Stimulated activated naive B cell treated with anti-CD40 and anti-IgM and Interleukin-4, amounts not matched to agents 10 μg/mL and 1 μg/mL and 100 μg/mL, for 72 hours (primary cell): ENCODE results near the gene MMEL1.
"Not testable (repeated sequence)": the region's sequence is repeated elsewhere in the genome, so short reads cannot be mapped to it uniquely, and the experiment has no call there.

Experiments used
- ATAC-seq, 2 donors: fragments of 150-1000 bp; cut with Tn5 transposase; replicated peaks; 2 replicates each; pipeline ENCODE4 v1.10.0; 2021; ENCODE audit warnings: moderate library complexity in 1 of 2
- DNase-seq: peaks from one replicate; pipeline ENCODE4 v3.0.0; 2021
- H3K27ac Mint-ChIP-seq: one replicate; pipeline ENCODE4 v1.8.0; 2022; ENCODE audit warnings: mild to moderate bottlenecking, mixed read lengths
- H3K27me3 Mint-ChIP-seq, 2 donors: one replicate each; pipeline ENCODE4 v1.8.0; 2022; ENCODE audit warnings: mixed read lengths in 2 of 2
- H3K36me3 Mint-ChIP-seq, 2 donors: one replicate each; pipeline ENCODE4 v1.8.0; 2022; ENCODE audit warnings: mixed read lengths in 2 of 2, mild to moderate bottlenecking in 1 of 2
- H3K4me1 Mint-ChIP-seq, 2 donors: one replicate each; pipeline ENCODE4 v1.8.0; 2022; ENCODE audit warnings: mixed read lengths in 2 of 2, mild to moderate bottlenecking in 1 of 2
- H3K4me3 Mint-ChIP-seq, 2 donors: one replicate each; pipeline ENCODE4 v1.8.0; 2022; ENCODE audit warnings: mild to moderate bottlenecking in 2 of 2, mixed read lengths in 2 of 2, moderate library complexity in 1 of 2
- H3K9me3 Mint-ChIP-seq, 2 donors: one replicate each; pipeline ENCODE4 v1.8.0; 2022; ENCODE audit warnings: mixed read lengths in 2 of 2, mild to moderate bottlenecking in 1 of 2

The MMEL1 gene

DNA sequence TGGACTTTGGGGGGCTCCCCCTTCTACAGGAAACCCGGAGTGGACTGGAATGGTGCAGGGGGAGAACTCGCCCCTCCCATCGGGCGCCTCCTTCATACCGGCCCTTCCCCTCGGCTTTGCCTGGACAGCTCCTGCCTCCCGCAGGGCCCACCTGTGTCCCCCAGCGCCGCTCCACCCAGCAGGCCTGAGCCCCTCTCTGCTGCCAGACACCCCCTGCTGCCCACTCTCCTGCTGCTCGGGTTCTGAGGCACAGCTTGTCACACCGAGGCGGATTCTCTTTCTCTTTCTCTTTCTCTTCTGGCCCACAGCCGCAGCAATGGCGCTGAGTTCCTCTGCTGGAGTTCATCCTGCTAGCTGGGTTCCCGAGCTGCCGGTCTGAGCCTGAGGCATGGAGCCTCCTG lies 76.5 kb downstream of the MMEL1 start, which contains the start of gene TNFRSF14:
TNFRSF14 (plus strand) TSS at position 95 of the 401 bp plus-strand sequence; CDS start at position 389, 294 bp downstream.
- peak; percentile 59 to 61 for ATAC-seq
- Mint-ChIP-seq H3K9me3 (no peaks in the 10 kb centered on the region), H3K4me1 (peaks cover 53 to 82% of the 10 kb centered on the region in 2 donors), H3K4me3 (peak within 1 kb of the TSS; percentile 99 to 100), H3K27ac (peak within 1 kb of the TSS; percentile 98), H3K27me3 (no peaks in the 10 kb centered on the region), H3K36me3 (peaks cover 56 to 62% of the 10 kb centered on the region in 2 donors)
- no peak for DNase-seq

- Mint-ChIP-seq H3K36me3 (peaks cover 56 to 61% of the 10 kb centered on the region in 2 donors), H3K27me3 (no peaks in the 10 kb centered on the region), H3K27ac (peak overlapping the region; percentile 98), H3K9me3 (no peaks in the 10 kb centered on the region), H3K4me3 (peak overlapping the region; percentile 99 to 100), H3K4me1 (peaks cover 54 to 82% of the 10 kb centered on the region in 2 donors)
- DNase-seq = peak; percentile 96
- peak; percentile 77 for ATAC-seq
Measured at GRCh38 chr1:2555634-2556276, 77.1 kb downstream of the MMEL1 start.

- ATAC-seq (peak; percentile 20 to 26), DNase-seq (peak; percentile 61)
- no peaks in the 10 kb centered on the region for H3K27me3 Mint-ChIP-seq
- H3K36me3 Mint-ChIP-seq = peaks cover 51 to 58% of the 10 kb centered on the region in 2 donors
- no peaks in the 10 kb centered on the region for H3K9me3 Mint-ChIP-seq
- peaks cover 50 to 82% of the 10 kb centered on the region in 2 donors for H3K4me1 Mint-ChIP-seq
- peak overlapping the region; percentile 99 to 100 for H3K4me3 Mint-ChIP-seq
- H3K27ac Mint-ChIP-seq = peak overlapping the region; percentile 98
Measured at GRCh38 chr1:2554621-2555387, 78.0 kb downstream of the MMEL1 start.

GRCh38 chr1:2553871-2554620 lies 78.8 kb downstream of the MMEL1 start:
- peak overlapping the region; percentile 99 to 100 for H3K4me3 Mint-ChIP-seq

GRCh38 chr1:2553076-2553475 lies 79.7 kb downstream of the MMEL1 start:
- H3K27me3 Mint-ChIP-seq, H3K9me3 Mint-ChIP-seq, DNase-seq, H3K27ac Mint-ChIP-seq, ATAC-seq, H3K4me3 Mint-ChIP-seq: not testable (repeated sequence)
- Mint-ChIP-seq H3K36me3 (peaks cover 38 to 48% of the 10 kb centered on the region in 2 donors), H3K4me1 (peaks cover 41 to 82% of the 10 kb centered on the region in 2 donors)

More at GRCh38 chr1:2553871-2554620, 78.8 kb downstream of the MMEL1 start:
- H3K4me1 Mint-ChIP-seq = peaks cover 49 to 82% of the 10 kb centered on the region in 2 donors
- no peak for ATAC-seq
- H3K36me3 Mint-ChIP-seq = peaks cover 46 to 57% of the 10 kb centered on the region in 2 donors
- peak overlapping the region; percentile 98 for H3K27ac Mint-ChIP-seq
- no peak for DNase-seq
- no peaks in the 10 kb centered on the region for H3K27me3 Mint-ChIP-seq
- no peaks in the 10 kb centered on the region for H3K9me3 Mint-ChIP-seq

GRCh38 chr1:2552189-2552588 lies 80.6 kb downstream of the MMEL1 start:
- Mint-ChIP-seq H3K4me1 (peaks cover 40 to 81% of the 10 kb centered on the region in 2 donors), H3K4me3 (no peak overlapping the region), H3K27ac (no peak overlapping the region), H3K36me3 (peaks cover 29 to 40% of the 10 kb centered on the region in 2 donors), H3K27me3 (no peaks in the 10 kb centered on the region), H3K9me3 (no peaks in the 10 kb centered on the region)
- ATAC-seq = no peak
- no peak for DNase-seq

- DNase-seq, H3K27me3 Mint-ChIP-seq, H3K4me3 Mint-ChIP-seq, H3K9me3 Mint-ChIP-seq, ATAC-seq: not testable (repeated sequence)
- H3K36me3 Mint-ChIP-seq = peaks cover 22 to 37% of the 10 kb centered on the region in 2 donors
- peaks cover 41 to 81% of the 10 kb centered on the region in 2 donors for H3K4me1 Mint-ChIP-seq
- peak overlapping the region; percentile 83 for H3K27ac Mint-ChIP-seq
Measured at GRCh38 chr1:2551544-2551943, 81.3 kb downstream of the MMEL1 start.

DNA sequence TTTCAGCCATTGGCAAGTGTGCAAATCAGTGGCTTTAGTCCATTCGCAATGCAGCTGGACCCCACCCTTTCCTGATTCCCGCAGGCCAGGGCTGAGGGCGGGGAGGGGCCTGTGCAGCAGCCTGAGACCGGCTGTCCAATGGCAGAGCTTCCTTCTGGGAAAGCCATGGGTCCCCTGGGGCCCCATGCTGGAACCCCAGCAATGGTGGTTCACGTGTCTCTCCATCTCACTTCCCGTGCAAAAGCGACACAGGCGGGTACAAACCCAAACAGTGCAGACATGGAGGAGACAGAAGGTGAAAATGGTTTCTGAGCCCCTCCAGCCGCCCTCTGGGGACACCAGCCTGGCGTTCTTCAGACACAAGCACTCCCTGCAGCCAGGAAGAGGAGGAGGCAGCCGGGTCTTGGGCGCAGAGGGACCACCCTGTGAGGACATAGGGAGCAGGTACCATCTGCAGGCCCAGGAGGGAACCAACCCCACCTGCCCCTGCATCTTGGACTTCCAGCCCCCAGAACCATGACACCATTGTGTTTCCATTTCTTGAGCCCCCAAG lies 82.4 kb downstream of the MMEL1 start:
- ATAC-seq, DNase-seq, H3K27me3 Mint-ChIP-seq, H3K9me3 Mint-ChIP-seq: not testable (repeated sequence)
- H3K4me1 Mint-ChIP-seq = peaks cover 39 to 77% of the 10 kb centered on the region in 2 donors
- H3K36me3 Mint-ChIP-seq = peaks cover 15 to 30% of the 10 kb centered on the region in 2 donors
- H3K27ac Mint-ChIP-seq = peak overlapping the region; percentile 92
- H3K4me3 Mint-ChIP-seq = peak overlapping the region; percentile 25 to 96

DNA sequence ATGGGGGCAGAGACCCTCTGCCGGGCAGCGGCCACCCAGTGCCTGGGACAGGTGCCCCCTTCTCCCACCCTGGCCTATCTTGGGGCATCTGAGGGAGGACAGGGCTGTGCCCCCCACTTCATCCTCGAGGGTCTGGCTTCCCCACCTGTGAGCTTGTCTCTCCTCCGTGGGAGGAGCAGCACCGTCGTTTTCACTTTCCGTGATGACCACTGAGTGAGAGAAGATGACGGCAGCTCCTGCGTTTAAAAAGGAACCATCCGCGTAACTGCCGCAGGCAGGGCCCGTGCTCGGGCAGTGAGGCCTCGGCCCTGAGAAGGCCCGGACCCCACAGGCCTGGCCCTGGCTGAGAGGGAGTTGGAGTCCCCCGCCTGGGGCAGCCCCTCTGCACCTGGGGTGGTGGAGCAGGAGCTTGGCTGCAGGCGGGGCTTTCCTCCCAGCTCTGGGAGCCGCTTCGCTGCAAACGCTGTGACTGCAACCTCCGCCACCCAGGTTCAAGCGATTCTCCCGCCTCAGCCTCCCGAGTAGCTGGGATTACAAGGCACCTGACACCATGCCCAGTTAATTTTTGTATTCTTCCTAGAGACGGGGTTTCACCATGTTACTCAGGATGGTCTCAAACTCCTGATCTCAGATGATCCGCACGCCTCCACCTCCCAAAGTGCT lies 83.3 kb downstream of the MMEL1 start:
- not testable (repeated sequence) for DNase-seq, H3K9me3 Mint-ChIP-seq, ATAC-seq, H3K27me3 Mint-ChIP-seq
- Mint-ChIP-seq H3K4me3 (peak overlapping the region; percentile 65 to 96), H3K27ac (peak overlapping the region; percentile 92), H3K36me3 (peaks cover 15 to 27% of the 10 kb centered on the region in 2 donors), H3K4me1 (peaks cover 30 to 77% of the 10 kb centered on the region in 2 donors)

DNA sequence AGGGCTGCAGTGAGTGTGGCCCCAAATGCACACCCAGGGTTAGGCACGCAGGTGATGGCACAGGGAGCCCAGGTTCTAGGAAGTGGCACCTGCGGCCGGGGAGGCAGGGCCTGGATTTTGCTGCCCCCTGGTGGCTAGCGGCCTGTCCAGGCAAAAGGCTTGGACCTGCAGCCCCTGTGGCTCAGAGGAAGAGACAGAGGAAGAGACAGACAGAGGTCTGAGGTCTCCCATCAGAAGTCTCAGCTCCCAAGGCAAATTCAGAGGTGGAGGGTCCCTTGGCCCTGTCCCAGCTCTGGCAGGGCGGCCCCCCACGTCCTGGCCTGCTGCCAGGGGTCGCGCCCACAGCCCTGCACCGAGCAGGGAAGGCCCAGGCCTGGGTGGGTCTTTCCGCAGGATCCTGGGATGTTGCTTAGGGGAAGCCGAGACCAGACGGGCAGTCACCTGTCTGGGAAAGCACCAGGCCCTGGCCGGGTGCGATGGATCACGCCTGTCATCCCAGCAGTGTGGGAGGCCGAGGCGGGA lies 84.7 kb downstream of the MMEL1 start:
- ATAC-seq = peak; percentile 53
- Mint-ChIP-seq H3K4me1 (peaks cover 21 to 67% of the 10 kb centered on the region in 2 donors), H3K4me3 (peak overlapping the region; percentile 95 to 96), H3K27ac (peak overlapping the region; percentile 92), H3K36me3 (peaks cover 7 to 20% of the 10 kb centered on the region in 2 donors), H3K27me3 (no peaks in the 10 kb centered on the region), H3K9me3 (no peaks in the 10 kb centered on the region)
- DNase-seq = peak; percentile 89

- DNase-seq = peak; percentile 88
- peak overlapping the region; percentile 95 to 96 for H3K4me3 Mint-ChIP-seq
- peak overlapping the region; percentile 92 for H3K27ac Mint-ChIP-seq
- ATAC-seq = peak; percentile 54 to 56
- H3K9me3 Mint-ChIP-seq = no peaks in the 10 kb centered on the region
- H3K4me1 Mint-ChIP-seq = peaks cover 21 to 67% of the 10 kb centered on the region in 2 donors
- H3K36me3 Mint-ChIP-seq = peaks cover 7 to 19% of the 10 kb centered on the region in 2 donors
- peaks cover 0 to under 1% of the 10 kb centered on the region in 2 donors for H3K27me3 Mint-ChIP-seq
Measured at GRCh38 chr1:2547210-2548067, 85.4 kb downstream of the MMEL1 start.

DNA sequence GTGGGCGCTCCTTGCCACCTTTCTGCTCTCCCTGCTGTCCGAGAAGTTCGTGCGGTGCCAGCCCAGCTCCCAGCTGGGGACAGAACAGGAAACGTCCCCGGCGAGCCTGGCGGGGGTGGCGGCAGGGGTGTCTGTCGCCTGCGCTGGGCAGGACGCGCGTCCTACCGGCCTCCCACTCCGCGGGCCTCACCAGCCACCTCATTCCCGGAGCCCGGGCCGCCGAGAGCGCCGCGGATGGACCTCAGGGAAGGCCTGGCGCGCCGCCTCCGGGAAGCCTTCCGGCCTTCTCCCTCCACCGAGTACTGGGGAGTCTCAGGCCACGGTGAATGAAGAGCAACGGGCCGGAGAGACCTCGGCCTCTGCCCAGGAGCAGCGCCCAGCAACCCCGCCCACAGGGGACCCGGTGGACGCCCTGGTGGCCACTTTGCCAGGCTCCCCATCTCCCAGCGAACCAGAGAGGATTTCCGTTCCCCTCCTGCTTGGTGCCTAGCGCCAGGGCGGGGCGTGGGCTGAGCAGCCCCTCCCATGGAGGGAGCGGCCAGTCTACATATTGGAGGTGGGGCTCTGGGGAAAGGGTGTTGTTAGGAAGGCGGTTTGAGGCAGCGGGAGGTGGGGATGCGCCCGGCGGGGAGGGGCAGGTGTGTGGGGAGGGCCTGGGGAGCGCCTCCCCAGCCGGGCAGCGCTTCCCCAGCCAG lies 86.2 kb downstream of the MMEL1 start:
- Mint-ChIP-seq H3K27me3 (peaks cover 0 to 8% of the 10 kb centered on the region in 2 donors), H3K4me3 (peak overlapping the region; percentile 95 to 96), H3K36me3 (peaks cover 7 to 15% of the 10 kb centered on the region in 2 donors), H3K27ac (peak overlapping the region; percentile 92), H3K4me1 (peaks cover 22 to 68% of the 10 kb centered on the region in 2 donors), H3K9me3 (no peaks in the 10 kb centered on the region)
- ATAC-seq (peak; percentile 42 to 55), DNase-seq (peak; percentile 82)
